ENCODE measurements around the gene GAA.
"Not testable (repeated sequence)": the region's sequence is repeated elsewhere in the genome, so short reads cannot be mapped to it uniquely, and the experiment has no call there.

The GAA gene

GRCh38 chr17:80145076-80146075 lies 44.0 kb downstream of the GAA start:
- H3K36me3 ChIP-seq (ENCODE audit: control insufficient read depth in 2 of 2, insufficient read depth in 2 of 2, low read length in 2 of 2): peaks cover 24 to 26% of the 10 kb centered on the region in 2 donors
- H3K27ac ChIP-seq (ENCODE audit: low read depth in 2 of 2, low read length in 2 of 2): no peak overlapping the region
- no peaks in the 10 kb centered on the region for H3K27me3 ChIP-seq (ENCODE audit: control insufficient read depth in 2 of 2, insufficient read depth in 2 of 2, low read length in 2 of 2)
- H3K9ac ChIP-seq (ENCODE audit: low read depth in 1 of 2, low read length in 2 of 2): peak overlapping the region; percentile 38 to 89
- peaks cover 14 to 18% of the 10 kb centered on the region in 2 donors for H3K4me1 ChIP-seq (ENCODE audit: control insufficient read depth in 2 of 2, insufficient read depth in 2 of 2, low read length in 2 of 2)
- no peaks in the 10 kb centered on the region for H3K9me3 ChIP-seq (ENCODE audit: control insufficient read depth in 2 of 2, low read length in 2 of 2)
- peak overlapping the region; percentile 88 to 91 for H3K4me3 ChIP-seq (ENCODE audit: low read length in 2 of 2)

DNA sequence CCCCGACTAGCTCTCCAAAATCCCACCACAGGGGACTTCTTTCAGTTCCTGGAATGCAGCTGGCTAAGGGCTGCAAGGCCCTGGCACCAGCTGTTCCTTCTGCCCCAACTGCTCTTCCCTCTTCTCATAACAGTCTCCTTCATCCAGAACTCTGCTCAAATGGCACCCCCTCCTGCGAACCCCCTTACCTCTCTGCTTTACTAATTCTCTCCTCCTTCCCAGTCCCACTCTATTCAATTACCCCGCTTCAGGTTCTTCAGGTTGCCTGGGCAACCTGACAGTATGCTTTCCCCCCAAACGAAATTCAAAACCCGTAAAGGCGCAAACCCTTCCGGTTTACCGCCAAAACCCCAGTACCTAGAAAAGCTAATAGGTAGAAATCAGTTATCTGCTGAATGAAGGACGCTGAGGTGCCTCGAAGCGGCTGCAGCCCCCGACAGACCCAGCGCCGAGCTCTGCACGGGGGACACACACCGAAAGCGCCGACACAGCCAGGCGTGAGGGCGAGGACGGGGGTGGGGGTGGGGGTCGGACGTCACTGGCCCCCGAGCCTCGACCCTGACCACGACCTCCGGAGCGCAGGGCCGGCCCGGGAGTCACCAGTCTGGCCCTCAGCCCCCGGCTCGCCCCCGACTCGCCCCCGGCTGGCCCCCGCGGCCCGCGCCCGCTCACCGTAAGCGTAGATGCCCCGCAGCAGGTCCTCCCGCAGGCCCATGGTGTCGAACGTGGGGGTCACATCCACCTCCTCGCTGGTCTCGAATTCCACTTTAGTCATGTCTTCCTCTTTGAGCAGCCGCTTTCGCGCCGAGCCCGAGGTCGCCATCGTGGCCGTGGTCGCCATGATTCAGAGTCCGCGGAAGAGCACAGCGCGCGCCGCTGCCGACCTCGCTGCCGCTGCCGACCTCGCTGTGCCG lies 45.0 kb downstream of the GAA start:
- Histone ChIP-seq H3K9ac (ENCODE audit: low read depth in 1 of 2, low read length in 2 of 2) (peak overlapping the region; percentile 88 to 89), H3K36me3 (ENCODE audit: control insufficient read depth in 2 of 2, insufficient read depth in 2 of 2, low read length in 2 of 2) (peaks cover 20% of the 10 kb centered on the region in 2 donors), H3K4me1 (ENCODE audit: control insufficient read depth in 2 of 2, insufficient read depth in 2 of 2, low read length in 2 of 2) (peaks cover 14 to 18% of the 10 kb centered on the region in 2 donors), H3K9me3 (ENCODE audit: control insufficient read depth in 2 of 2, low read length in 2 of 2) (no peaks in the 10 kb centered on the region), H3K27ac (ENCODE audit: low read depth in 2 of 2, low read length in 2 of 2) (peak overlapping the region; percentile 86 to 89), H3K27me3 (ENCODE audit: control insufficient read depth in 2 of 2, insufficient read depth in 2 of 2, low read length in 2 of 2) (no peaks in the 10 kb centered on the region), H3K4me3 (ENCODE audit: low read length in 2 of 2) (peak overlapping the region; percentile 88 to 91)

- Histone ChIP-seq H3K36me3 (ENCODE audit: control insufficient read depth in 2 of 2, insufficient read depth in 2 of 2, low read length in 2 of 2) (peaks cover 11 to 12% of the 10 kb centered on the region in 2 donors), H3K9me3 (ENCODE audit: control insufficient read depth in 2 of 2, low read length in 2 of 2) (no peaks in the 10 kb centered on the region), H3K4me3 (ENCODE audit: low read length in 2 of 2) (peak within 1 kb of the TSS; percentile 88 to 91), H3K4me1 (ENCODE audit: control insufficient read depth in 2 of 2, insufficient read depth in 2 of 2, low read length in 2 of 2) (peaks cover 14 to 18% of the 10 kb centered on the region in 2 donors), H3K9ac (ENCODE audit: low read depth in 1 of 2, low read length in 2 of 2) (peak within 1 kb of the TSS; percentile 88 to 89), H3K27me3 (ENCODE audit: control insufficient read depth in 2 of 2, insufficient read depth in 2 of 2, low read length in 2 of 2) (no peaks in the 10 kb centered on the region), H3K27ac (ENCODE audit: low read depth in 2 of 2, low read length in 2 of 2) (peak within 1 kb of the TSS; percentile 86 to 89)
Measured at GRCh38 chr17:80147035-80147822, 45.8 kb downstream of the GAA start, which contains the start of gene EIF4A3. TSS of gene EIF4A3 (minus strand) at chr17:80147128. CDS start at chr17:80146961, 167 bp downstream.

DNA sequence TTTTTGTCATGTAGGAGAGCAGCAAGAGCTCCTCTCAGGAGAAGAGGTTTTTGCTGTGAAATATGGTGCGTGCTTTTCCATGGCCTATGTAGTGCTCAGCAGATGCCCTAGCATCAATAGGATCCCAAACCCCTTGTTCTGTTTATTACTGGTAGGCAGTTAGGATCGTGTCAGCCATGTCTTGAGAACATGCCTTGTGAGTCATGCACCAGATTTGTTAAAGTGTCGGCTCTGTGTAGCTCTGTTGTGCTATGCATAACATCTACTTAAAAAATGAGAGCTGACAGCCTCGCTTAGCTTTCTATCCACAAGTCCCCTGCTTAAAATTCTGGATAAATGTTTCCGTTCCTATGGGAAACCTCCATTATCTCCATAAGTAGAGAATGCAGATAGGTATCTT lies 50.0 kb downstream of the GAA start:
- Histone ChIP-seq H3K4me1 (ENCODE audit: control insufficient read depth in 2 of 2, insufficient read depth in 2 of 2, low read length in 2 of 2) (peaks cover 5% of the 10 kb centered on the region in 2 donors), H3K9me3 (ENCODE audit: control insufficient read depth in 2 of 2, low read length in 2 of 2) (no peaks in the 10 kb centered on the region), H3K27ac (ENCODE audit: low read depth in 2 of 2, low read length in 2 of 2) (no peak overlapping the region), H3K27me3 (ENCODE audit: control insufficient read depth in 2 of 2, insufficient read depth in 2 of 2, low read length in 2 of 2) (no peaks in the 10 kb centered on the region), H3K4me3 (ENCODE audit: low read length in 2 of 2) (no peak overlapping the region), H3K9ac (ENCODE audit: low read depth in 1 of 2, low read length in 2 of 2) (no peak overlapping the region), H3K36me3 (ENCODE audit: control insufficient read depth in 2 of 2, insufficient read depth in 2 of 2, low read length in 2 of 2) (no peaks in the 10 kb centered on the region)

DNA sequence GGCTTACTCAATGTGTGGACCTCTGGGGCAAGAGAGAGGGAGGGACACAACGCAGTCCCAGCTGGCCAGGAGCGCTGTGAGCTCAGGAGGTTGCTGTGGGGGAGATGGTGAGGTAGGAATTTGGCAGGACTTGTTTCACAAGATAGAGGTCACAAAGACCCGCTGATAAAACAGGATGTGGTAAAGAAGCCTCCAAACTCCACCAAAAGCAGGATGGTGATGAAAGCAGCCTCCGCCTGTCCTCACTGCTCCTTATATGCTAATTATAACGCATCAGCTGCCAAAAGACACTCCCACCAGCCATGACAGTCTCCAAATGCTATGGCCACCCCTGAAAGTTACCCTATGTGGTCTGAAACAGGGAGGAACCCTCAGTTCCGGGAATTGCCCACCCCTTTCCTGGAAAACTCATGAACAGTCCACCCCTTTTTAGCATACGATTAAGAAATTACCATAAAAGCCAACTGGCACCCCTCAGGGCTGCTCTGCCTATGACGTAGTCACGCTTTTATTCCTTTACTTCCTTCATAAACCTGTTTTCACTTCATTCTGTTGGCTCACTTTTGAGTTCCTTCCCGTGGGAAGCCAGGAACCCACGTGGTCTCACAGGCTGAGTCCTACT lies 50.8 kb downstream of the GAA start:
- no peaks in the 10 kb centered on the region for H3K9me3 ChIP-seq (ENCODE audit: control insufficient read depth in 2 of 2, low read length in 2 of 2)
- H3K36me3 ChIP-seq (ENCODE audit: control insufficient read depth in 2 of 2, insufficient read depth in 2 of 2, low read length in 2 of 2): no peaks in the 10 kb centered on the region
- H3K4me3 ChIP-seq (ENCODE audit: low read length in 2 of 2): no peak overlapping the region
- H3K4me1 ChIP-seq (ENCODE audit: control insufficient read depth in 2 of 2, insufficient read depth in 2 of 2, low read length in 2 of 2): peaks cover 5% of the 10 kb centered on the region in 2 donors
- no peak overlapping the region for H3K9ac ChIP-seq (ENCODE audit: low read depth in 1 of 2, low read length in 2 of 2)
- no peak overlapping the region for H3K27ac ChIP-seq (ENCODE audit: low read depth in 2 of 2, low read length in 2 of 2)
- H3K27me3 ChIP-seq (ENCODE audit: control insufficient read depth in 2 of 2, insufficient read depth in 2 of 2, low read length in 2 of 2): no peaks in the 10 kb centered on the region

GRCh38 chr17:80153004-80153403 lies 51.6 kb downstream of the GAA start:
- H3K4me1 ChIP-seq (ENCODE audit: control insufficient read depth in 2 of 2, insufficient read depth in 2 of 2, low read length in 2 of 2): peaks cover 2 to 3% of the 10 kb centered on the region in 2 donors
- H3K36me3 ChIP-seq (ENCODE audit: control insufficient read depth in 2 of 2, insufficient read depth in 2 of 2, low read length in 2 of 2): no peaks in the 10 kb centered on the region
- no peak overlapping the region for H3K9ac ChIP-seq (ENCODE audit: low read depth in 1 of 2, low read length in 2 of 2)
- no peaks in the 10 kb centered on the region for H3K9me3 ChIP-seq (ENCODE audit: control insufficient read depth in 2 of 2, low read length in 2 of 2)
- no peaks in the 10 kb centered on the region for H3K27me3 ChIP-seq (ENCODE audit: control insufficient read depth in 2 of 2, insufficient read depth in 2 of 2, low read length in 2 of 2)
- no peak overlapping the region for H3K27ac ChIP-seq (ENCODE audit: low read depth in 2 of 2, low read length in 2 of 2)
- H3K4me3 ChIP-seq (ENCODE audit: low read length in 2 of 2): no peak overlapping the region

- H3K4me1 ChIP-seq (ENCODE audit: control insufficient read depth in 2 of 2, insufficient read depth in 2 of 2, low read length in 2 of 2): no peaks in the 10 kb centered on the region
Measured at GRCh38 chr17:80154166-80154565, 52.8 kb downstream of the GAA start.

DNA sequence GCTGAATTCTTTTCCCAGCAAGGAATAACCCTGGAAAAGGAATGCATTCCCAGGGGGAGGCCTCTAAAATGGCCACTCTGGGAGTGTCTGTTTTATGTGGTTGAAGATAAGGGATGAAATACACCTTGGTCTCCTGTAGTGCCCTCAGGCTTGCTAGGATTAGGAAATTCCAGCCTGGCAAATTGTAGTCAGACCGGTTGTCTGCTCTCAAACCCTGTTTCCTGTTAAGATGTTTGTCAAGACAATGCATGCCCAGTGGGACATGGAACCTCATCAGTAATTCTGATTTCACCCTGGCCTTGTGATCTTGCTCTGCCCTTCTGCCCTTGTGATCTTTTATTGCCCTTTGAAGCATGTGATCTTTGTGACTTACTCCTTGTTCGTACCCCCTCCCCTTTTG lies 54.2 kb downstream of the GAA start:
- not testable (repeated sequence) for H3K27ac ChIP-seq (ENCODE audit: low read depth in 2 of 2, low read length in 2 of 2); H3K4me3 ChIP-seq (ENCODE audit: low read length in 2 of 2); H3K9me3 ChIP-seq (ENCODE audit: control insufficient read depth in 2 of 2, low read length in 2 of 2); H3K4me1 ChIP-seq (ENCODE audit: control insufficient read depth in 2 of 2, insufficient read depth in 2 of 2, low read length in 2 of 2); H3K27me3 ChIP-seq (ENCODE audit: control insufficient read depth in 2 of 2, insufficient read depth in 2 of 2, low read length in 2 of 2); H3K36me3 ChIP-seq (ENCODE audit: control insufficient read depth in 2 of 2, insufficient read depth in 2 of 2, low read length in 2 of 2); H3K9ac ChIP-seq (ENCODE audit: low read depth in 1 of 2, low read length in 2 of 2)

More at GRCh38 chr17:80154166-80154565, 52.8 kb downstream of the GAA start:
- Histone ChIP-seq H3K9ac (ENCODE audit: low read depth in 1 of 2, low read length in 2 of 2) (no peak overlapping the region), H3K36me3 (ENCODE audit: control insufficient read depth in 2 of 2, insufficient read depth in 2 of 2, low read length in 2 of 2) (no peaks in the 10 kb centered on the region), H3K4me3 (ENCODE audit: low read length in 2 of 2) (no peak overlapping the region), H3K9me3 (ENCODE audit: control insufficient read depth in 2 of 2, low read length in 2 of 2) (no peaks in the 10 kb centered on the region), H3K27ac (ENCODE audit: low read depth in 2 of 2, low read length in 2 of 2) (no peak overlapping the region), H3K27me3 (ENCODE audit: control insufficient read depth in 2 of 2, insufficient read depth in 2 of 2, low read length in 2 of 2) (no peaks in the 10 kb centered on the region)

DNA sequence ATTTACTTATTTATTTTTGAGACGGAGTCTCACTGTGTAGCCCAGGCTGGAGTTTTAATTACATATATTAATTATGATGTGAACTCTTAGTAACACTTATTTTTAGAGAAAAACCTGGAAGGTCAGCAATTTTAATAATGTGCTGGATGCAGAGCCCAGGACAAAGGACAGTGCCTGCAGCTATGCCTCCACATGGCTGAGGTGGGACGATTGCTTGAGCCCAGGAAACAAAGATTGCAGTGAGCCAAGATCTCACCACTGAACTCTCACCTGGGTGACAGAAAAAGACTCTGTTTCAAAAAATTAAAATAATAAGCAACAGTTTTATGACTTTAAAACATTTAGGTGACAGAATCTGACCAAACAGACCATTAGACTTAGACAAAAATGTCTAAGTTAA lies 57.5 kb downstream of the GAA start:
- no peaks in the 10 kb centered on the region for H3K36me3 ChIP-seq (ENCODE audit: control insufficient read depth in 2 of 2, insufficient read depth in 2 of 2, low read length in 2 of 2)
- no peak overlapping the region for H3K9ac ChIP-seq (ENCODE audit: low read depth in 1 of 2, low read length in 2 of 2)
- no peaks in the 10 kb centered on the region for H3K4me1 ChIP-seq (ENCODE audit: control insufficient read depth in 2 of 2, insufficient read depth in 2 of 2, low read length in 2 of 2)
- no peak overlapping the region for H3K4me3 ChIP-seq (ENCODE audit: low read length in 2 of 2)
- no peaks in the 10 kb centered on the region for H3K9me3 ChIP-seq (ENCODE audit: control insufficient read depth in 2 of 2, low read length in 2 of 2)
- H3K27ac ChIP-seq (ENCODE audit: low read depth in 2 of 2, low read length in 2 of 2): no peak overlapping the region
- H3K27me3 ChIP-seq (ENCODE audit: control insufficient read depth in 2 of 2, insufficient read depth in 2 of 2, low read length in 2 of 2): no peaks in the 10 kb centered on the region

Measured in mucosa of rectum (tissue), 2 donors.